ENCODE results near the gene VWA3A. TPM values are rescaled to one million over a fixed set of nuclear protein-coding genes. Genes with fewer than 3 reads are reported as not detected.

Gene VWA3A
- total and polyA plus RNA-seq, 2 of the 8 experiments (the other 6 are each of a cell fraction or from before 2014, with no cell fraction given): 0.05 TPM; not detected in 1

- ChIA-PET POLR2A (ENCODE audit: partially characterized antibody) (no interaction called here), CTCF (ENCODE audit: partially characterized antibody) (interaction anchor here (0.6 to 7.5 kb wide), 9 partner anchors 9 to 252 kb away, joined by 3 to 60 read pairs (median 10); no protein-coding TSS in a partner anchor)
- Histone ChIP-seq H3K23me2 (ENCODE audit: low read depth, low read length) (no peaks in the 10 kb centered on the region), H4K5ac (ENCODE audit: insufficient read length, low read depth, low read length) (no peak overlapping the region), H3K18ac (ENCODE audit: extremely low read depth, low read length) (no peak overlapping the region), H3K36me3 (ENCODE audit: control insufficient read depth in 2 of 4, insufficient read depth in 4 of 4, low read length in 3 of 4) (no peaks in the 10 kb centered on the region), H2BK5ac (ENCODE audit: low read depth, low read length) (no peak overlapping the region), H3K4me3 (ENCODE audit: extremely low read depth in 1 of 4, insufficient read depth in 2 of 4, low read depth in 3 of 4, low read length in 4 of 4) (no peak overlapping the region), H2BK12ac (ENCODE audit: low read depth, low read length) (no peak overlapping the region), H3K9me3 (ENCODE audit: insufficient read depth in 2 of 2, low read depth in 1 of 2, low read length in 1 of 2) (no peaks in the 10 kb centered on the region), H3K4me2 (ENCODE audit: insufficient read depth in 1 of 2, low read depth in 2 of 2, low read length in 2 of 2) (no peak overlapping the region), H3K4me1 (replicated peaks in 1 of 4; ENCODE audit: control insufficient read depth in 3 of 4, insufficient read depth in 4 of 4, low read length in 3 of 4) (no peaks in the 10 kb centered on the region), H3K9ac (replicated peaks in 1 of 4; ENCODE audit: extremely low read depth in 1 of 4, low read depth in 3 of 4, low read length in 3 of 4) (no peak overlapping the region), H2BK20ac (ENCODE audit: low read length) (no peak overlapping the region), H3K27ac (ENCODE audit: low read depth, low read length) (no peak overlapping the region), H4K20me1 (replicated peaks in 1 of 2; ENCODE audit: control insufficient read depth in 1 of 2, insufficient read depth in 2 of 2, low read length in 2 of 2) (no peaks in the 10 kb centered on the region), H3K14ac (ENCODE audit: insufficient read length) (no peak overlapping the region), H2BK15ac (ENCODE audit: low read length) (no peak overlapping the region), H2BK120ac (replicated peaks; ENCODE audit: low read depth, low read length) (no peak overlapping the region), H3K27me3 (replicated peaks in 1 of 4; ENCODE audit: control insufficient read depth in 3 of 4, extremely low read depth in 1 of 4, insufficient read depth in 3 of 4, low read length in 3 of 4) (no peaks in the 10 kb centered on the region; a peak in 1 of 7 replicates), H3K56ac (replicated peaks; ENCODE audit: insufficient read length, low read depth, low read length) (no peak overlapping the region), H2AFZ (ENCODE audit: low read length) (no peak overlapping the region), H3K79me2 (ENCODE audit: control insufficient read depth in 1 of 2, insufficient read depth in 2 of 2, low read length in 2 of 2) (no peaks in the 10 kb centered on the region), H3K23ac (ENCODE audit: insufficient read length) (no peak overlapping the region), H4K8ac (ENCODE audit: extremely low read depth, insufficient read depth, low read length) (no peak overlapping the region), H3K4ac (replicated peaks; ENCODE audit: insufficient read length, low read depth, low read length) (no peak overlapping the region), H4K91ac (replicated peaks; ENCODE audit: insufficient read length, low read length) (no peak overlapping the region), H3K79me1 (ENCODE audit: low read depth, low read length) (no peaks in the 10 kb centered on the region), H2AK5ac (ENCODE audit: low read depth, low read length) (no peak overlapping the region)
- FAIRE-seq: no peak
- 92% methylated on average over 1 of the region's 1 CpG; no CpG with 5 or more reads in 1 of the 2 experiments for WGBS, 2 experiments (ENCODE audit: extremely low coverage in 1 of 2, insufficient coverage in 1 of 2, insufficient read length in 1 of 2, insufficient replicate concordance in 2 of 2, low coverage in 1 of 2, low lambda C conversion rate in 2 of 2, missing lambda C conversion rate in 1 of 2)
- no peak for DNase-seq (ENCODE audit: low read depth in 1 of 2, low spot score in 2 of 2)
- TF ChIP-seq TEAD4 (IDR thresholded peaks at IDR 0.05; ENCODE audit: low read depth, low read length) (no peak), MAFK (IDR thresholded peaks at IDR 0.05; ENCODE audit: low read depth, low read length) (no peak), SIRT6 (IDR thresholded peaks at IDR 0.05; ENCODE audit: low read length) (no peak), JUND (IDR thresholded peaks at IDR 0.05; ENCODE audit: low read length) (no peak), CHD2 (IDR thresholded peaks at IDR 0.05; ENCODE audit: low read length) (no peak)
- TF ChIP-seq, protein P1, sequence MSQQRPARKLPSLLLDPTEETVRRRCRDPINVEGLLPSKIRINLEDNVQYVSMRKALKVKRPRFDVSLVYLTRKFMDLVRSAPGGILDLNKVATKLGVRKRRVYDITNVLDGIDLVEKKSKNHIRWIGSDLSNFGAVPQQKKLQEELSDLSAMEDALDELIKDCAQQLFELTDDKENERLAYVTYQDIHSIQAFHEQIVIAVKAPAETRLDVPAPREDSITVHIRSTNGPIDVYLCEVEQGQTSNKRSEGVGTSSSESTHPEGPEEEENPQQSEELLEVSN (IDR thresholded peaks at IDR 0.05): no peak
These were observed 47.4 kb downstream of the VWA3A start for GRCh38 chr16:22139732-22140131.

All from H1 (cell line).